GM23338 (cell line): ENCODE data around the gene RFPL2. TPM values are rescaled to one million over a fixed set of nuclear protein-coding genes. Genes with fewer than 3 reads are reported as not detected.

Source experiments
- ATAC-seq: fragments of 200-7000 bp; cut with Tn5 transposase; 3 replicates; pipeline ENCODE4 v1.9.1; 2020
- DNase-seq: peaks from one replicate; pipeline ENCODE4 v3.0.0-alpha.2; 2015; ENCODE audit warnings: low spot score
- H2AFZ ChIP-seq: fragments of 200-600 bp; sonication (generic); 2 replicates; pipeline ENCODE4 v1.8.0; 2016; ENCODE audit warnings: antibody characterized with exemption, mild to moderate bottlenecking, moderate library complexity
- H3F3A ChIP-seq: fragments of 200-600 bp; sonication (generic); replicated peaks from 2 replicates; pipeline ENCODE4 v1.8.0; 2017; ENCODE audit warnings: antibody characterized with exemption, mixed run types, low read depth
- H3K27ac ChIP-seq: fragments of 200-600 bp; sonication (generic); 2 replicates; pipeline ENCODE4 v1.6.1; 2016; ENCODE audit warnings: low read depth
- H3K27me3 ChIP-seq: fragments of 200-600 bp; sonication (generic); 2 replicates; pipeline ENCODE4 v1.8.0; 2016; ENCODE audit warnings: mild to moderate bottlenecking, mixed run types, moderate library complexity; ENCODE audit not compliant: insufficient read depth
- H3K36me3 ChIP-seq: fragments of 200-600 bp; sonication (generic); 2 replicates; pipeline ENCODE4 v1.8.0; 2016; ENCODE audit warnings: mild to moderate bottlenecking; ENCODE audit not compliant: insufficient read depth
- H3K4me1 ChIP-seq: fragments of 200-600 bp; sonication (generic); 2 replicates; pipeline ENCODE4 v1.8.0; 2016; ENCODE audit warnings: mild to moderate bottlenecking, moderate library complexity; ENCODE audit not compliant: insufficient read depth
- H3K4me2 ChIP-seq: fragments of 200-600 bp; sonication (generic); 2 replicates; pipeline ENCODE4 v1.7.1; 2017; ENCODE audit warnings: mixed run types
- H3K4me3 ChIP-seq: fragments of 200-600 bp; sonication (generic); 2 replicates; pipeline ENCODE4 v1.6.1; 2016; ENCODE audit warnings: mixed run types
- H3K79me2 ChIP-seq: fragments of 200-600 bp; sonication (generic); replicated peaks from 2 replicates; pipeline ENCODE4 v1.8.0; 2017; ENCODE audit warnings: mild to moderate bottlenecking; ENCODE audit not compliant: insufficient read depth
- H3K9me2 ChIP-seq: fragments of 200-600 bp; sonication (generic); 2 replicates; pipeline ENCODE4 v1.8.0; 2017; ENCODE audit not compliant: insufficient read depth
- H4K20me1 ChIP-seq: fragments of 200-600 bp; sonication (generic); replicated peaks from 2 replicates; pipeline ENCODE4 v1.8.0; 2017; ENCODE audit warnings: mild to moderate bottlenecking; ENCODE audit not compliant: insufficient read depth
- H3K27ac Mint-ChIP-seq: 2 replicates; pipeline ENCODE4 v1.8.0; 2020; ENCODE audit warnings: inconsistent platforms, mild to moderate bottlenecking, moderate library complexity, mixed read lengths
- H3K27me3 Mint-ChIP-seq: 3 replicates; pipeline ENCODE4 v1.8.0; 2022; ENCODE audit warnings: low read depth, mild to moderate bottlenecking, moderate library complexity, mixed read lengths, inconsistent platforms; ENCODE audit not compliant: insufficient read depth, poor library complexity
- H3K36me3 Mint-ChIP-seq: 3 replicates; pipeline ENCODE4 v1.8.0; 2021; ENCODE audit warnings: low read depth, mild to moderate bottlenecking, inconsistent platforms, moderate library complexity, mixed read lengths
- H3K4me1 Mint-ChIP-seq: 3 replicates; pipeline ENCODE4 v1.8.0; 2020; ENCODE audit warnings: mild to moderate bottlenecking, inconsistent platforms, mixed read lengths
- H3K4me3 Mint-ChIP-seq: 3 replicates; pipeline ENCODE4 v1.8.0; 2021; ENCODE audit warnings: moderate library complexity, mild to moderate bottlenecking, inconsistent platforms, mixed read lengths
- H3K9me3 Mint-ChIP-seq: 3 replicates; pipeline ENCODE4 v1.8.0; 2020; ENCODE audit warnings: moderate library complexity, mild to moderate bottlenecking, inconsistent platforms, mixed read lengths
- CTCF ChIP-seq, 2 experiments: fragments of 200-600 bp in 1 of 2; sonication (generic) in 1 of 2; conservative IDR thresholded peaks; 2 replicates each; pipeline versions ENCODE4 v1.5.1 to v1.6.1; 2016 to 2017; ENCODE audit warnings: antibody characterized with exemption in 2 of 2, low read depth in 2 of 2, mild to moderate bottlenecking in 2 of 2, moderate library complexity in 1 of 2
- NANOG ChIP-seq: IDR thresholded peaks from 2 replicates; pipeline ENCODE4 v1.6.1; 2016; ENCODE audit warnings: antibody characterized with exemption, borderline replicate concordance
- ZNF462 ChIP-seq: fragments of 250-450 bp; sonication (Bioruptor Pico); IDR thresholded peaks from 2 replicates; pipeline ENCODE4 v1.5.0; 2020; ENCODE audit warnings: mild to moderate bottlenecking, moderate library complexity
- long read RNA-seq: library from polyadenylated mRNA; unstranded; transcript quantifications from one replicate; pipeline ENCODE4 v2.0.0, GENCODE V29; 2020; ENCODE audit not compliant: unreplicated experiment
- polyA plus RNA-seq: library from polyadenylated mRNA; unstranded; fragments of >200 nt; fragmentation: Nextera tagmentation; extraction: Ambion mirVana; gene quantifications from 2 replicates; pipeline ENCODE4 v1.2.1, GENCODE V29; 2016
- total RNA-seq: library from RNA; depleted of rRNA; stranded (reverse); fragments of >200 nt; shearing (Covaris generic); gene quantifications from 2 replicates; pipeline ENCODE4 v1.2.3, GENCODE V29; 2014; rRNA removed

The RFPL2 gene
- 1.3 TPM in 1 of 2 replicates, not detected in the other for total RNA-seq
- polyA plus RNA-seq, result 0.40 and 0.45 TPM in 2 replicates
- long read RNA-seq, result 0 reads

GRCh38 chr22:32204856-32205722, at the start of gene RFPL2:
Gene RFPL2 (minus strand): TSS chr22:32205073. CDS start chr22:32202451, 2,622 bp downstream.
- H3K4me1 ChIP-seq, result peaks cover 14% of the 10 kb centered on the region; the same call in 1 of the 2 replicates
- H3K9me2 ChIP-seq, result no peaks in the 10 kb centered on the region
- H2AFZ ChIP-seq, result peak within 1 kb of the TSS; percentile 69
- H3F3A ChIP-seq, result no peaks in the 10 kb centered on the region
- peaks cover 61% of the 10 kb centered on the region for H3K27me3 Mint-ChIP-seq
- peaks cover 57% of the 10 kb centered on the region for H3K27me3 ChIP-seq
- H3K36me3 ChIP-seq, result no peaks in the 10 kb centered on the region
- no peak within 1 kb of the TSS for H3K27ac Mint-ChIP-seq
- TF ChIP-seq NANOG (no peak), ZNF462 (CRISPR knock-in tag) (no peak), CTCF (conservative IDR thresholded peaks at IDR 0.05; ENCODE audit: low read depth in 2 of 2) (peak in 1 of 2 experiments; percentile 30; a peak in 2 of 4 replicates)
- peak within 1 kb of the TSS; percentile 56 for H3K4me3 ChIP-seq
- H4K20me1 ChIP-seq, result no peaks in the 10 kb centered on the region
- H3K79me2 ChIP-seq, result no peaks in the 10 kb centered on the region
- peak within 1 kb of the TSS; percentile 73 for H3K4me3 Mint-ChIP-seq
- H3K4me2 ChIP-seq, result peak within 1 kb of the TSS; percentile 76
- ATAC-seq, result peak; percentile 74
- DNase-seq, result peak; percentile 92
- peaks cover 54% of the 10 kb centered on the region for H3K4me1 Mint-ChIP-seq
- H3K9me3 Mint-ChIP-seq, result peaks cover 6% of the 10 kb centered on the region; the same call in 2 of the 3 replicates
- no peak within 1 kb of the TSS for H3K27ac ChIP-seq
- peaks cover 12% of the 10 kb centered on the region for H3K36me3 Mint-ChIP-seq
